Astrocyte (in vitro differentiated cells and primary cell): ENCODE data around the gene PRKD3. TPM values are rescaled to one million over a fixed set of nuclear protein-coding genes. Genes with fewer than 3 reads are reported as not detected.
A peak's percentile ranks its signal among the peaks of the same experiment; 100 is the strongest.

ENCODE experiments used
- DNase-seq: peaks from one replicate; pipeline ENCODE4 v3.0.0-alpha.2; 2010; ENCODE audit warnings: low read depth
- FAIRE-seq: peaks from 2 replicates; lab custom pipeline; 2011; peaks lifted over from hg19 to GRCh38; lab: Jason Lieb, UNC
- H2AFZ ChIP-seq: 2 replicates; pipeline ENCODE4 v1.6.0; 2012; ENCODE audit warnings: low read depth, low read length, inconsistent platforms
- H3K27ac ChIP-seq: 2 replicates; pipeline ENCODE4 v1.5.1; 2011; ENCODE audit warnings: low read depth, low read length, inconsistent platforms
- H3K27me3 ChIP-seq: 2 replicates; pipeline ENCODE4 v1.6.0; 2011; ENCODE audit warnings: low read length, inconsistent platforms; ENCODE audit not compliant: insufficient read depth
- H3K36me3 ChIP-seq: 2 replicates; pipeline ENCODE4 v1.5.1; 2011; ENCODE audit warnings: low read length, inconsistent platforms; ENCODE audit not compliant: insufficient read depth
- H3K4me1 ChIP-seq: 2 replicates; pipeline ENCODE4 v1.5.1; 2011; ENCODE audit warnings: low read length, inconsistent platforms; ENCODE audit not compliant: insufficient read depth
- H3K4me2 ChIP-seq: 2 replicates; pipeline ENCODE4 v1.6.0; 2012; ENCODE audit warnings: low read length, inconsistent platforms
- H3K4me3 ChIP-seq: 2 replicates; pipeline ENCODE4 v1.5.1; 2011; ENCODE audit warnings: low read depth, mild to moderate bottlenecking, low read length, inconsistent platforms; ENCODE audit not compliant: insufficient read depth
- H3K79me2 ChIP-seq: 2 replicates; pipeline ENCODE4 v1.6.0; 2012; ENCODE audit warnings: mild to moderate bottlenecking, low read length, inconsistent platforms; ENCODE audit not compliant: insufficient read depth
- H3K9ac ChIP-seq: 2 replicates; pipeline ENCODE4 v1.6.0; 2012; ENCODE audit warnings: mild to moderate bottlenecking, low read length, inconsistent platforms
- H3K9me3 ChIP-seq: 2 replicates; pipeline ENCODE4 v1.5.1; 2012; ENCODE audit warnings: low read depth, mild to moderate bottlenecking, low read length, inconsistent platforms; ENCODE audit not compliant: insufficient read depth
- H4K20me1 ChIP-seq: 2 replicates; pipeline ENCODE4 v1.6.0; 2012; ENCODE audit warnings: low read length, inconsistent platforms; ENCODE audit not compliant: insufficient read depth
- H3K27ac Mint-ChIP-seq: one replicate; pipeline ENCODE4 v1.8.0; 2021; ENCODE audit warnings: mild to moderate bottlenecking, mixed read lengths; ENCODE audit not compliant: unreplicated experiment
- H3K27me3 Mint-ChIP-seq: one replicate; pipeline ENCODE4 v1.8.0; 2021; ENCODE audit warnings: low read depth, mixed read lengths; ENCODE audit not compliant: unreplicated experiment
- H3K36me3 Mint-ChIP-seq: one replicate; pipeline ENCODE4 v1.8.0; 2021; ENCODE audit warnings: low read depth, mixed read lengths; ENCODE audit not compliant: unreplicated experiment
- H3K4me1 Mint-ChIP-seq: one replicate; pipeline ENCODE4 v1.8.0; 2021; ENCODE audit warnings: low read depth, mixed read lengths; ENCODE audit not compliant: unreplicated experiment
- H3K4me3 Mint-ChIP-seq: one replicate; pipeline ENCODE4 v1.8.0; 2021; ENCODE audit warnings: mild to moderate bottlenecking, moderate library complexity, mixed read lengths; ENCODE audit not compliant: unreplicated experiment
- H3K9me3 Mint-ChIP-seq: one replicate; pipeline ENCODE4 v1.8.0; 2021; ENCODE audit warnings: mild to moderate bottlenecking, mixed read lengths; ENCODE audit not compliant: unreplicated experiment
- CTCF ChIP-seq: IDR thresholded peaks from 2 replicates; pipeline ENCODE4 v1.5.1; 2011; ENCODE audit warnings: low read depth, mild to moderate bottlenecking, inconsistent platforms, low read length, moderate library complexity; ENCODE audit not compliant: insufficient read depth
- EZH2 ChIP-seq: IDR thresholded peaks from 2 replicates; pipeline ENCODE4 v1.6.1; 2012; ENCODE audit warnings: mild to moderate bottlenecking, low read length, inconsistent platforms; ENCODE audit not compliant: insufficient read depth
- total RNA-seq: library from RNA; stranded (reverse); gene quantifications from 2 replicates; pipeline ENCODE4 v1.2.1, GENCODE V29; 2021

The PRKD3 gene
- total RNA-seq, 1 donor from 2014 or later = 42.5 TPM

DNA sequence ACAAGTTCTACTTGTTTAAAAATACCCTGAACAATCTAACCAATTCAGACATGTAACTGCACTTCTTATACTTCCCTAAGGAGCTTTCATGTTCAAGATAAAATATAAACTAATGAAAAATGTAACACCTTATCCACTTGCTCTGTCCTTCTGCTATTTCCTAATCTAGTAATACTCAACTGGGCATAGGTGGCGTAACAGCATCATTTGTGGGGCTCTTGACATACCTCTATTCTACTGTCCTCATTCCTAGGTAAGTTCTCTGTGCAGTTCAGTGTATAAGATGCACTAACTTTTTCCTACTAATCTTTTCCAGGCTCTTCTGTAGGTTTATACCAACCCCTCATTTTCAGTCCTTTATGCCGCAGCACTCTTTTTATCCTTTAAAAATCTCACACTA lies 36.7 kb downstream of the PRKD3 start:
- no peaks in the 10 kb centered on the region for H3K9me3 Mint-ChIP-seq
- no peak for FAIRE-seq

DNA sequence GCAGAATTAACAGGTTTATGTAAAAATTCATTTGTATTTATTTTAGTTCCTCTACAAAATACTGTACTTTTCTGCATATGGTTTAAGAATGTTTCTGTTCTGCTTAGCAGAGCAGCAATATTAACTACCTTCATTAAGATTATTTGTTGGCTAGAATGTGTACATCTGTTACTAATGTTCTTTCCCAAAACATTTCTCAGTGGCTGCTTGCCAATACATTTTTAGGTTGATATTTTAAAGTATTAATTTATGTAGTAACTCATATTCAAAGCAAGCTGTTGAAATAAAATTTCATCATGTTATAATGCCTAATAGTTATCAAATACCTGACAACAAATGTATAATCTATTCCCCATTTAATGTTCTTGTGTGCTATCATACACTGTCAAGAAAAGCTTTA lies 40.3 kb downstream of the PRKD3 start:
- Mint-ChIP-seq H3K27me3 (no peaks in the 10 kb centered on the region), H3K27ac (no peak overlapping the region), H3K4me1 (peaks cover 10% of the 10 kb centered on the region), H3K9me3 (no peaks in the 10 kb centered on the region), H3K4me3 (no peak overlapping the region), H3K36me3 (no peaks in the 10 kb centered on the region)
- H3K4me3 ChIP-seq = no peak overlapping the region
- H3K9me3 ChIP-seq = no peaks in the 10 kb centered on the region
- no peak overlapping the region for H3K27ac ChIP-seq
- TF ChIP-seq CTCF = no peak
- TF ChIP-seq EZH2 = no peak
- H3K4me2 ChIP-seq = no peak overlapping the region
- no peaks in the 10 kb centered on the region for H3K79me2 ChIP-seq
- no peak overlapping the region for H2AFZ ChIP-seq
- FAIRE-seq (no peak), DNase-seq (no peak)
- no peaks in the 10 kb centered on the region for H4K20me1 ChIP-seq
- H3K27me3 ChIP-seq = no peaks in the 10 kb centered on the region
- H3K9ac ChIP-seq = no peak overlapping the region
- H3K36me3 ChIP-seq = peaks cover 36% of the 10 kb centered on the region
- peaks cover 18% of the 10 kb centered on the region for H3K4me1 ChIP-seq

More for the DNA sequence above, 36.7 kb downstream of the PRKD3 start:
- Histone ChIP-seq H3K4me3 (no peak overlapping the region), H3K9me3 (no peaks in the 10 kb centered on the region), H2AFZ (no peak overlapping the region), H3K4me1 (peaks cover 10% of the 10 kb centered on the region), H3K4me2 (no peak overlapping the region), H3K27me3 (no peaks in the 10 kb centered on the region), H3K27ac (no peak overlapping the region), H4K20me1 (peaks cover 7% of the 10 kb centered on the region), H3K36me3 (peaks cover 23% of the 10 kb centered on the region), H3K79me2 (no peaks in the 10 kb centered on the region), H3K9ac (no peak overlapping the region)
- no peak for TF ChIP-seq EZH2
- peak; percentile 10 for TF ChIP-seq CTCF
- Mint-ChIP-seq H3K4me1 (peaks cover 6% of the 10 kb centered on the region), H3K4me3 (no peak overlapping the region), H3K27ac (no peak overlapping the region), H3K36me3 (peaks cover 7% of the 10 kb centered on the region), H3K27me3 (no peaks in the 10 kb centered on the region)
- DNase-seq = no peak

DNA sequence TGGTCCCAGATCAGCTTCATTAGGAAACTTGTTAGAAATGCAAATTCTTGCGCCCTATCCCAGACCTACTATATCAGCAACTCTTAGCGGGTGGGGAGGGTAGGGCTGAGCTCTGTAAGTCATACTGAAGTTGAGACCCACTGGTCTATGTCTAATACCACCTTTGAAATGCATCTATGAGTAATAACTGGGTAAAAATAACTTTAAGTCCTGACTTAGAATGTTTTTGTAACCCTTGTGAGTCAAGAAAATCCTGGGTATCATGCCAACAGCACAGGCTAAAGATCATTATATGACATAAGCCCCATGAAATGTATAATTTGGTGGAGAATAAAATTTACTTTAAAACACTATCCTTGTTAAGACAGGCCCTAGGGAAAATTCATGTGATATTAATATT lies 41.4 kb downstream of the PRKD3 start:
- Mint-ChIP-seq H3K4me3 (no peak overlapping the region), H3K4me1 (peaks cover 10% of the 10 kb centered on the region), H3K9me3 (no peaks in the 10 kb centered on the region), H3K27me3 (no peaks in the 10 kb centered on the region), H3K27ac (peak overlapping the region; percentile 20), H3K36me3 (no peaks in the 10 kb centered on the region)
- Histone ChIP-seq H3K4me1 (peaks cover 18% of the 10 kb centered on the region), H3K79me2 (no peaks in the 10 kb centered on the region), H3K4me2 (peak overlapping the region; percentile 79), H3K27me3 (no peaks in the 10 kb centered on the region), H3K36me3 (peaks cover 35% of the 10 kb centered on the region), H3K4me3 (no peak overlapping the region), H3K9me3 (no peaks in the 10 kb centered on the region), H2AFZ (no peak overlapping the region), H3K27ac (peak overlapping the region; percentile 85), H3K9ac (peak overlapping the region; percentile 73), H4K20me1 (no peaks in the 10 kb centered on the region)
- TF ChIP-seq CTCF = no peak
- no peak for TF ChIP-seq EZH2
- DNase-seq (peak; percentile 92), FAIRE-seq (peak; percentile 72)
